GM18907 (cell line): Measurements from ENCODE around the gene BEX4.
"Not testable (repeated sequence)": the region's sequence is repeated elsewhere in the genome, so short reads cannot be mapped to it uniquely, and the experiment has no call there.

Experiments used
- ATAC-seq: cut with Tn5 transposase; IDR thresholded peaks from one replicate; pipeline ENCODE4 v1.9.1; 2021; ENCODE audit warnings: mild to moderate bottlenecking, moderate library complexity; ENCODE audit not compliant: unreplicated experiment

The BEX4 gene

GRCh38 chrX:103214870-103215424, at the start of gene BEX4:
TSS of gene BEX4 (plus strand) at chrX:103215108. CDS start at chrX:103216154, 1,046 bp downstream.
- ATAC-seq, result peak; percentile 94

GRCh38 chrX:103170216-103170615, 44.7 kb upstream of the BEX4 start:
- no peak for ATAC-seq

- no peak for ATAC-seq
Measured at GRCh38 chrX:103171353-103171752, 43.6 kb upstream of the BEX4 start.

GRCh38 chrX:103175256-103175655, 39.7 kb upstream of the BEX4 start:
- ATAC-seq, result not testable (repeated sequence)

GRCh38 chrX:103175944-103176753, 38.8 kb upstream of the BEX4 start:
- peak; percentile 78 for ATAC-seq

- ATAC-seq, result no peak
Measured at GRCh38 chrX:103177556-103177955, 37.4 kb upstream of the BEX4 start.

- ATAC-seq, result no peak
Measured at GRCh38 chrX:103183912-103184311, 31.0 kb upstream of the BEX4 start.

- ATAC-seq, result no peak
Measured at GRCh38 chrX:103187953-103188475, 26.9 kb upstream of the BEX4 start.

- no peak for ATAC-seq
Measured at GRCh38 chrX:103197721-103198306, 17.1 kb upstream of the BEX4 start.

GRCh38 chrX:103198668-103199067, 16.2 kb upstream of the BEX4 start:
- ATAC-seq, result not testable (repeated sequence)

- no peak for ATAC-seq
Measured at GRCh38 chrX:103201041-103201440, 13.9 kb upstream of the BEX4 start.

GRCh38 chrX:103210056-103210455, 4.9 kb upstream of the BEX4 start:
- ATAC-seq, result no peak

- no peak for ATAC-seq
Measured at GRCh38 chrX:103211012-103211715, 3.7 kb upstream of the BEX4 start.

GRCh38 chrX:103212749-103213457, 2.0 kb upstream of the BEX4 start:
- ATAC-seq, result no peak

- ATAC-seq, result peak; percentile 30
Measured at GRCh38 chrX:103215425-103215991, 600 bp downstream of the BEX4 start.

GRCh38 chrX:103220511-103221323, 5.8 kb downstream of the BEX4 start:
- no peak for ATAC-seq

GRCh38 chrX:103225918-103226317, 11.0 kb downstream of the BEX4 start:
- not testable (repeated sequence) for ATAC-seq

GRCh38 chrX:103233263-103233662, 18.4 kb downstream of the BEX4 start:
- ATAC-seq, result no peak

- no peak for ATAC-seq
Measured at GRCh38 chrX:103234869-103235268, 20.0 kb downstream of the BEX4 start.
